IPS-18a (cell line): ENCODE results near the gene RAB36.

ENCODE experiments used
- H3K27ac ChIP-seq: one replicate; pipeline ENCODE4 v1.5.1; 2013; ENCODE audit warnings: low read length
- H3K27me3 ChIP-seq: one replicate; pipeline ENCODE4 v1.6.1; 2013; ENCODE audit warnings: mild to moderate bottlenecking, low read length; ENCODE audit not compliant: control insufficient read depth, insufficient read depth
- H3K36me3 ChIP-seq: one replicate; pipeline ENCODE4 v1.6.1; 2013; ENCODE audit warnings: low read depth, low read length; ENCODE audit not compliant: control insufficient read depth
- H3K4me1 ChIP-seq: one replicate; pipeline ENCODE4 v1.6.1; 2013; ENCODE audit warnings: low read depth, low read length; ENCODE audit not compliant: control insufficient read depth
- H3K4me3 ChIP-seq: one replicate; pipeline ENCODE4 v1.5.1; 2013; ENCODE audit warnings: low read length
- H3K9ac ChIP-seq: one replicate; pipeline ENCODE4 v1.6.1; 2013; ENCODE audit warnings: mild to moderate bottlenecking, low read length, moderate library complexity
- H3K9me3 ChIP-seq: one replicate; pipeline ENCODE4 v1.6.1; 2013; ENCODE audit warnings: low read depth, low read length; ENCODE audit not compliant: control insufficient read depth

RAB36 gene

DNA sequence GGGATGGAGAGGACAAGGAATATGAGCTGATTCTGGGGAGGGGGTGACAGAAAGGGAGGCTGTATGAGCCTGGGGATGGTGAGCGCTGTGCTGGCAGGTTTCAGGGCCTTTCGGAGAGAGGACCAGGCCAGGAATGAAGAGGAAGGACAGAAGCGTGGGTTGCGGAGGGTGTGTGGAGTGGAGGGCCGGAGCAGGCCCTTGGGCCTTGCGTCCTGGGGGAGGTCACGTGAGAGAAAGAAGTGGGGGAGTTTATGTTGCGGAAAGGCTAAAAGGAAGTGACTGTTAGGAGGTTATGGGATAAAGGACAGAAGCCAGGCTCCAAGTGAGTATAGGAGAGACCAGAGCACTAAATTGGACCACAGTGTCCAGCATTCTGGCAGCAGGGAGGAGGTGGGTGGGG is 52.6 kb downstream of the RAB36 start:
- Histone ChIP-seq H3K27me3 (no peaks in the 10 kb centered on the region), H3K9me3 (no peaks in the 10 kb centered on the region), H3K9ac (no peak overlapping the region), H3K27ac (no peak overlapping the region), H3K36me3 (no peaks in the 10 kb centered on the region), H3K4me1 (peaks cover 9% of the 10 kb centered on the region), H3K4me3 (no peak overlapping the region)

DNA sequence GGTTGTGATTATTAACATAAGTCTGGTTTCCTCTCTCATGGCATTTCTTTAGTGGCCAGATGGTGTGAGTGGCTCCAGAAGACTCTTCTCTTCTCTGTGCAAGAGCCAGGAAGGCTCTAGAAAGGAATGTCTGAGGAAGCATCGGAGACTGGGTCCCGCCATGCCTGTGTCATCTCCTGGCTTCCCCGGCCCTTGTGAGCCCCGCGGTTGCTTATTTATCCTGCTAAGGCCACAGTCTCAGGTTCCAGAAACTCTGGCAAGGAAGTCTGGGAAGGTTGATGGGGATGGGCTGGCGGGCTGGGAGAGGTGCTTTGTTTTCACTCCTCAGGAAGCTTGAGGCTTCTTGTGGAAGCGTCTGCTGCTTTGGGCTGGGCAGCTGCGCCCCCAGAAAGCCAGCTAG is 53.9 kb downstream of the RAB36 start:
- no peak overlapping the region for H3K27ac ChIP-seq
- H3K27me3 ChIP-seq, result no peaks in the 10 kb centered on the region

DNA sequence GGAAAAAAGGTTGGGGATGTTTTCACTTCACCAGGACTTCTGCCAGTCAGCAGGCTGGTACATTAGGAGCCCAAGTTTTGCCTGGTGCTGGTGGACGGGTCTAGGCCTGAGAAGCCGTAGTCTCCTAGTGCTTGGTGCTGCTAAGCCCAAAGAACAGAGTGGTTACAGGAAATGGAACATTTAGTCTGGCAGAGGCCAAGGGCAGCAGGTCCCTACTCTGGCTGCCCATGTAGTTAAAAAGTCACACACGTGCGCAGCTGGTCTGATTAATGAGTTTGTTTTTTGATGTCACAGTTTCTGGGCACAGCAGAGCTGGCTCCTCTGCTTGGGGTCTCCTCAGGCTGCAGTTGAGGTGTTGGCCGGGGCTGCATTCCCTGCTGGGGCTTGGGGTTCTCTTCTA is 55.6 kb downstream of the RAB36 start:
- H3K9me3 ChIP-seq, result no peaks in the 10 kb centered on the region
- no peak overlapping the region for H3K4me3 ChIP-seq
- H3K27me3 ChIP-seq, result no peaks in the 10 kb centered on the region
- no peaks in the 10 kb centered on the region for H3K36me3 ChIP-seq
- no peak overlapping the region for H3K9ac ChIP-seq
- H3K27ac ChIP-seq, result no peak overlapping the region
- peaks cover 9% of the 10 kb centered on the region for H3K4me1 ChIP-seq

More for the DNA sequence above, 53.9 kb downstream of the RAB36 start:
- Histone ChIP-seq H3K4me3 (no peak overlapping the region), H3K36me3 (no peaks in the 10 kb centered on the region), H3K9me3 (no peaks in the 10 kb centered on the region), H3K9ac (no peak overlapping the region), H3K4me1 (peaks cover 9% of the 10 kb centered on the region)

DNA sequence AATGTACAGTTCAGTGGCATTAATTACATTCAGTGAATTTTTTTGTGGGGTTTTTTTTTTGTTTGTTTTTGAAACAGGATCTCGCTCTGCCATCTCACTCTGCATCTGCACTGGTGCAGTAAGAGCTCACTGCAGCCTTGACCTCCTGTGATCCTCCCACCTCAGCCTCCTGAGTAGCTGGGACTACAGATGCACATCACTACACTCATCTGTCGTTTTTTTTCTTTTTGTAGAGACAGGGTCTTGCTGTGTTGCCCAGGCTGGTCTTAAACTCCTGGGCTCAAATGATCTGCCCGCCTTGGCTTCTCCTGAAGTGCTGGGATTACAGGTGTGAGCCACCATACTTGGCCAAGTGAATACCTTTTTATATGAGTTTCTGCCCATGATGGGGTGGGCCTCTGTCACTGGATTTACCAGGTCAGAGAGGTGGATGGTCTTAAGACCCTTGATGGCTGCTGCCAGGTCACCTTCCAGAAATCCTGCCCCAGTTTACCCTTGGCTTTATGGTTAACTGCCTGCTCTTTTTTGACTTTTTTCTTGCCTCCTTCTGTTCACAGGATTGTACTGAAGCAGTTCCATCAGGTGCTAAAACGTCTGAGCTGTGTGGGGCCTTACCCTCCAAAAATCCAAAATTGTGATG is 57.7 kb downstream of the RAB36 start:
- Histone ChIP-seq H3K27ac (no peak overlapping the region), H3K9ac (no peak overlapping the region), H3K4me1 (peaks cover 9% of the 10 kb centered on the region), H3K36me3 (no peaks in the 10 kb centered on the region), H3K4me3 (no peak overlapping the region), H3K9me3 (no peaks in the 10 kb centered on the region), H3K27me3 (no peaks in the 10 kb centered on the region)

DNA sequence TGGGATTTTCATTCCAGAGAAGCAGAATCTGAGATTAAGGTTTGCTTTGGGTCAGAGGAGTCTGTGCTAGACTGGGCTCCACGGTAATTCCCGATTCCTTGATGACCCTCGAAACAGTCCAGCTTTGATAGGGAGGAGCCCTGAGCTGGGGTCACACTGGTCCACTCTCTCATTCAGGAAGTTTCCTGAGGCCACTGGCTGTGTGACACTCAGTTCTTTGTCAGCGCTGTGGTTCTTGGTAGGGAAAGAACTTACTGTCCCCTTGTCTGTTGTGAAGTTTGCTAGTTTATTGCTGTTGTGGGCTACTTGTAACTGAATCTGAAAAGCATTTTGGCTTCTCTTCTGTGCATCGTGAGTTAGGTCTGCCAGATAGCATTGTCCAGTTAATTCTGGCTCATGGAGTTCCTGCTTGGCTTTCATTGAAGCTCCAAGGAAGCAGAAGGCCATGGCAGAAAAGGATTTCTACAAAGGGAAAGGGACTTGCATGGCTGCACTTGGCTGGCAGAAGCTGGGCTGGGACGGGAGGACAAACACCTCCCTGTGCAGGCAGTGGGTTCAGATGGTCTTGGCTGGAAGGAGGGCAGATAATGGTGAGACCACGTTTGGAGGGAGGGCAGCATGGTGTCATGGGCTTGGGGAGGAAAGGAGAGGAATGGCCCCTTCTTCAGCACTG is 58.3 kb downstream of the RAB36 start:
- H3K4me3 ChIP-seq, result no peak overlapping the region
- H3K9ac ChIP-seq, result no peak overlapping the region
- H3K27ac ChIP-seq, result no peak overlapping the region
- H3K4me1 ChIP-seq, result peaks cover 9% of the 10 kb centered on the region
- H3K27me3 ChIP-seq, result no peaks in the 10 kb centered on the region
- H3K36me3 ChIP-seq, result no peaks in the 10 kb centered on the region
- H3K9me3 ChIP-seq, result no peaks in the 10 kb centered on the region

DNA sequence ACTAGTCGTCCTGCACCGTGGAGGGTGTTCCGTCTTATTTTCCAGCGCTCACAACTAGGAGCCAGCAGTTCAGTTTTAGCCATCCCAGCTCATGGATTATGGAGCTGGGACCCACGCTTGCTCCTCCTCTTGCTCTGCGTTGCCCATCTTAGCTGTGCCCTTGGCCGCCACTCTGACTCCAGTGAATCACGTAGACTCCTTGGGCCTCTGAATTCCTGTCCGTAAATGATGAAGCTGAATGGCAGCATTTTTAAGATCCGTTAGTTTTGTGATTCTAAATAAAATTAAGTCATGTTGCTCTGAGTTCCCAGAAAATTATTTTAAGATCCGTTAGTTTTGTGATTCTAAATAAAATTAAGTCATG is 58.8 kb downstream of the RAB36 start:
- no peak overlapping the region for H3K9ac ChIP-seq
- H3K4me1 ChIP-seq, result peaks cover 5% of the 10 kb centered on the region
- no peaks in the 10 kb centered on the region for H3K27me3 ChIP-seq
- H3K36me3 ChIP-seq, result no peaks in the 10 kb centered on the region
- H3K9me3 ChIP-seq, result no peaks in the 10 kb centered on the region
- no peak overlapping the region for H3K27ac ChIP-seq
- H3K4me3 ChIP-seq, result no peak overlapping the region

DNA sequence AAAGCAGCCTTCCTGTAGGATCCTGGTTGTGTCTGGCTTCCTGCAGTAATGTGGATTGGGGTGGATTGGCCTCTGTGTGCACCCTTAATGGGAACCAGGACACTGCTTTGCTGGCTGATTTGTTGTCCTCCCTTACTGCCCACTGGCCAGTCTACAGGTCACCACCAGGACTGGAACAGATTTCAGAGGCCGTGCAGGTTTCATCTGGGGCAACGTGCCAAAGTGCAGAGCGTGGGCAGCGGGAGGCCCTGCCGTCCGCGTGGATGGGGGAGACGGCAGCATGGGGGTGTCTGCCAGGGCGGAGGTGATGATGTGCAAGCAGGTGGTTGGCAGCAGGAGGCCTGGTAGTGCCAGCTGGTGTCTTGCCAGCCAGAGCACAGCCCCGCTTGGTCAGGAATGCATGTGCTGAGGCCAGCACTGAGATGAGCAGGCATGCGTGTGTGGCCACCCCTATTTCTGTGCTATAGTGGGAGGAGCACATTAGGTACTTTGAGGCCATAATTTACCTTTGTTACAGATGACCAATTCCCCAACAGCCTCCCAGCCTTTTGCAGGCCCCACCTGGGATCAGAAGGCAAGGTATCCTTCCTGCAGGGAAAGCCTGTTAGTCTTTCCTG is 59.4 kb downstream of the RAB36 start:
- H3K27ac ChIP-seq, result no peak overlapping the region
- H3K9ac ChIP-seq, result no peak overlapping the region
- H3K36me3 ChIP-seq, result no peaks in the 10 kb centered on the region
- H3K4me1 ChIP-seq, result no peaks in the 10 kb centered on the region
- no peaks in the 10 kb centered on the region for H3K27me3 ChIP-seq
- no peak overlapping the region for H3K4me3 ChIP-seq
- H3K9me3 ChIP-seq, result no peaks in the 10 kb centered on the region

DNA sequence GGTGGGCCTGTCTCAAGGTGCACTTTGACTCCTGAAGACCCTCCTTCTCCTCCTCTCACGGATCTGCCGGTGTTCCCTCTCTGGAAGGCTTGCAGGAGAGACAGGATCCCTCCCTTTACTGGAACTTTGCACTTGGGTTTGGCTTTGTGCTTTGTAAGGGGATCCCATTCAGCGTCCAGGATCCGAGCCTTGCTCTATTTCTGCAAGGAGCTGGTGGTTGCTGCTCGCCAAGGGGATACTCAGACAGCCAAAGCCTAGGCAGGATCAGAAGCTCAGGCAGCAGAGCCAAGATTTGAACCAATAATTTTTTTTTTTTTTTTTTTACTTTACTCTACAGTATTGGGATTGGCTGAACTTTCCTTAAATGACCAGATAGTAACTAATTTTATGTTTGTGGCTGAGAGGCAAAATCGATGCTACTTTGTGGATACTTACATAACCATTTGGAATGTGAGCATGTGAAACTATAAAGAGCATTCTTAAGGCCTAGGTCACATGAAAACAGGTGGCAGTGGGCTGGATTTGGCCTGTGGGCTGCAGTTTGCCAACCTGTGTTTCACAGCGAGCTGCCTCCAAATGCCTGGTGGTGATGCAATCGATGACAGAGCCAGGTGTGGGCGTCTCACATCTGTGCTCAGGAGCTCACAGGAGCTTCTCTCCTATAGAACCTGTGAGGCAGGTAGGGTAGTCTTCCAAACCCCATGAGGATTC is 60.2 kb downstream of the RAB36 start:
- Histone ChIP-seq H3K9ac (no peak overlapping the region), H3K9me3 (no peaks in the 10 kb centered on the region), H3K27me3 (no peaks in the 10 kb centered on the region), H3K4me1 (no peaks in the 10 kb centered on the region), H3K4me3 (no peak overlapping the region), H3K36me3 (no peaks in the 10 kb centered on the region), H3K27ac (no peak overlapping the region)

DNA sequence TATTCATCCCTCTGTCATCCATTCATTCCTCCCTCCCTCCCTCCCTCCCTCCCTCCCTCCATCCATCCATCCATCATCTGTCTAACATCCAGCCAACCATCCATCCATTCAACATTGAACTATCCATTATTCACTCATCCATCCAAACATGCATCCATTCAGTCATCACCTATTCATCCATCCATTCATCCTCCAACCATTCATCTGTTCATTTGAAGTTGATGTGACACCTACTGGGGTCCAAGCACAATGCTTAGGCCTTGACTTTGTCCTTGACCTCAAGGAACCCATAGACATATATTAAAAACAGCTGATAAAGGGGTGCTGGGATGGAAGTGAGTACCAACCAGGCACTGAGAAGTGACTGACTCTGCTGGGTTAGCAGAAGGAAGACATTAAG is 61.6 kb downstream of the RAB36 start:
- no peak overlapping the region for H3K9ac ChIP-seq
- H3K27me3 ChIP-seq, result no peaks in the 10 kb centered on the region
- H3K4me1 ChIP-seq, result no peaks in the 10 kb centered on the region
- H3K4me3 ChIP-seq, result no peak overlapping the region
- no peaks in the 10 kb centered on the region for H3K9me3 ChIP-seq
- H3K27ac ChIP-seq, result no peak overlapping the region
- H3K36me3 ChIP-seq, result no peaks in the 10 kb centered on the region

DNA sequence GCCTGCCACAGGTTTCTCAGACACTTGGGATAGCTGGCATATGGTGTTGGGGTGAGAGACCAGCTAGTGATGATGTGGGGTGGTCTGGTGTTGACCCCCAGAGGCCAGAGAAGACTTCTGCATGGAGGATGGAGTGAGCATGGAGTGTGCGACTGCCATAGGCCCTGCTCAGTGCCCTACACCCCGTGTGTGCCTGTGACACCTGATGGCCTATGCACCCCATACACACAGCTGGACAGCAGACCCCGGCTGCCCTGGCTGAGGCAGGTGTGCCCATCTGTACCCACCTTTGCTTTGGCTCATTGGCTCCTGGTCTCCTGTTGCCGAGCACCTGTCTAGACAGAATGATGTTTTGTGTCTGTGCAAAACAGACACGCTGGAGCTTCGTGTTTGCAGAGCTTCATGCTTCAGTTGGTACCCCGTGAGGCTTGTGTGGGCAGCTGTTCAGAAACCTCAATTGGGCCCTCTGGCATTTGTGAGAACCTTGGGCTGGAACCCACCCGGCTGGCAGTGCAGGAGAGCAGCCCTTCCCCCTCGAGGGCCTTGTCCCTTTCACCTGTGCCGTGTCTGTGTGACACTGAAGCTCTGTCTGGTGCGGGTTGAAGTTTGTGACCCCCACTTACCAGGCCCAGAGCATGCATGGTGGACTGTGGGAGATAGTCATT is 62.6 kb downstream of the RAB36 start:
- Histone ChIP-seq H3K9me3 (no peaks in the 10 kb centered on the region), H3K9ac (no peak overlapping the region), H3K36me3 (no peaks in the 10 kb centered on the region), H3K27ac (no peak overlapping the region), H3K4me1 (no peaks in the 10 kb centered on the region), H3K4me3 (no peak overlapping the region), H3K27me3 (no peaks in the 10 kb centered on the region)

DNA sequence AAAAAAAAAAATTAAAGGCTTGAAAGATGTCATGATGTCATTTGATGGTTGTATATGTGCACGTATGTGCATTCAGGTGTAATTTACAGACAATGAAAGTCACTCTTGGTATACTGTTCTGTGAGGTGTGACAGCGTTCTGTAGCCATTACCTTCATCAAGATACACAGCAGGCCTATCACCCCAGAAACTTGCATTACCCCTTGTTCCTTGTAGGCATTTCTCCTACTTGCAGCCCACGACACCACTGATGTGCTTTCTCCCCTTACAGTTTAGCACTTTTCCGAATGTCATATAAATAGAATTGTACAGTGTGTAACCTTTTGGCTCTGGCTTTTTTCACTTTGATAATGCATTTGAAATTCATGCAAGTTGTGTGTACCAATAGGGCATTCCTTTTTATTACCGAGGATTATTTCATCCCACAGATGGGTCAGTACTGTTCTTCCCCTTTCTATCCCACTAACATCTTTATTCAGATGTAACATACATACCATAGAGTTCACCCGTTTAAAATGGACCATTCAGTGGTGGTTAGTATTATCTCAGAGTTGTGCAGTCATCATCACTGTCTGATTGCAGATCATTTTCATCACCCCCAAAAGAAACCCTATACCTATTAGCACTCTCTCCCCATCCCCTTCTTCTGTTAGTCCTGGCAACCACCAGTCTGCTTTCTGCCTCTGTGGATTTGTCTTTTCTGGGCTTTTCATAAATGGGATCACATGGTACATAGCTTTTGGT is 65.3 kb downstream of the RAB36 start:
- no peaks in the 10 kb centered on the region for H3K4me1 ChIP-seq
- H3K9me3 ChIP-seq, result no peaks in the 10 kb centered on the region

More for the DNA sequence above, 65.3 kb downstream of the RAB36 start:
- H3K4me3 ChIP-seq, result no peak overlapping the region
- no peaks in the 10 kb centered on the region for H3K36me3 ChIP-seq
- H3K9ac ChIP-seq, result no peak overlapping the region
- H3K27me3 ChIP-seq, result no peaks in the 10 kb centered on the region
- no peak overlapping the region for H3K27ac ChIP-seq
